Liver (tissue), 3 donors: ENCODE data around the gene INTS2.

ENCODE experiments used
- ATF3 ChIP-seq: IDR thresholded peaks from 2 replicates; pipeline ENCODE4 v1.6.1; 2016; ENCODE audit warnings: antibody characterized with exemption
- CTCF ChIP-seq: fragments of 150-350 bp; IDR thresholded peaks from 2 replicates; pipeline ENCODE4 v1.5.1; 2017; ENCODE audit warnings: improper control_type of control experiment, low read depth, low read length; ENCODE audit not compliant: missing input control
- FOXA1 ChIP-seq: IDR thresholded peaks from 2 replicates; pipeline ENCODE4 v1.6.1; 2016; ENCODE audit warnings: antibody characterized with exemption
- GABPA ChIP-seq, 2 donors: IDR thresholded peaks in 1 of 2; conservative IDR thresholded peaks in 1 of 2; 2 replicates each; pipeline ENCODE4 v1.6.1; 2016; ENCODE audit warnings: antibody characterized with exemption in 2 of 2, mild to moderate bottlenecking in 1 of 2, moderate library complexity in 1 of 2
- HNF4A ChIP-seq, 2 donors: conservative IDR thresholded peaks; 2 replicates each; pipeline ENCODE4 v1.6.1; 2016; ENCODE audit warnings: antibody characterized with exemption in 2 of 2, mild to moderate bottlenecking in 2 of 2
- JUND ChIP-seq, 2 donors: IDR thresholded peaks; 2 replicates each; pipeline ENCODE4 v1.6.1; 2016; ENCODE audit warnings: antibody characterized with exemption in 2 of 2
- RAD21 ChIP-seq, 2 donors: IDR thresholded peaks; 2 replicates each; pipeline ENCODE4 v1.6.1; 2016; ENCODE audit warnings: antibody characterized with exemption in 2 of 2, mild to moderate bottlenecking in 2 of 2
- REST ChIP-seq: IDR thresholded peaks from 2 replicates; pipeline ENCODE4 v1.6.1; 2016; ENCODE audit warnings: antibody characterized with exemption, mild to moderate bottlenecking
- RXRA ChIP-seq, 2 donors: IDR thresholded peaks; 2 replicates each; pipeline ENCODE4 v1.6.1; 2017 to 2018; ENCODE audit warnings: antibody characterized with exemption in 2 of 2, mild to moderate bottlenecking in 1 of 2
- SP1 ChIP-seq: IDR thresholded peaks from 2 replicates; pipeline ENCODE4 v1.6.1; 2018; ENCODE audit warnings: antibody characterized with exemption, mild to moderate bottlenecking
- YY1 ChIP-seq: IDR thresholded peaks from 2 replicates; pipeline ENCODE4 v1.6.1; 2016; ENCODE audit warnings: antibody characterized with exemption, mild to moderate bottlenecking
- ZBTB33 ChIP-seq: IDR thresholded peaks from 2 replicates; pipeline ENCODE4 v1.6.1; 2016; ENCODE audit warnings: antibody characterized with exemption
- TF ChIP-seq, protein P1 (sequence below): IDR thresholded peaks from 2 replicates; pipeline ENCODE4 v1.6.1; 2016; ENCODE audit warnings: antibody characterized with exemption
- donor health status: healthy.
- donor health status: healthy.

GRCh38 chr17:61875804-61876203, 52.0 kb downstream of the INTS2 start:
- TF ChIP-seq CTCF (no peak), ATF3 (no peak), ZBTB33 (no peak), REST (no peak), RAD21 (IDR thresholded peaks at IDR 0.05) (no peak), JUND (IDR thresholded peaks at IDR 0.05) (no peak), RXRA (IDR thresholded peaks at IDR 0.05) (no peak), FOXA1 (no peak), SP1 (no peak), HNF4A (conservative IDR thresholded peaks at IDR 0.05) (no peak), GABPA (IDR thresholded peaks at IDR 0.05 in 1 of 2, conservative IDR thresholded peaks at IDR 0.05 in 1 of 2) (no peak), YY1 (no peak)
- TF ChIP-seq, protein P1, sequence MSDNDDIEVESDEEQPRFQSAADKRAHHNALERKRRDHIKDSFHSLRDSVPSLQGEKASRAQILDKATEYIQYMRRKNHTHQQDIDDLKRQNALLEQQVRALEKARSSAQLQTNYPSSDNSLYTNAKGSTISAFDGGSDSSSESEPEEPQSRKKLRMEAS: no peak
